ENCODE data around the gene GNAT1. TPM values are rescaled to one million over a fixed set of nuclear protein-coding genes. Genes with fewer than 3 reads are reported as not detected.
A peak's percentile ranks its signal among the peaks of the same experiment; 100 is the strongest.

GNAT1 gene
- total and polyA plus RNA-seq, 2 experiments from 2014 or later: not detected

GRCh38 chr3:50232303-50232702 lies 40.9 kb downstream of the GNAT1 start:
- 34 to 43% methylated on average over 3 of the region's 3 CpGs for WGBS, 2 experiments (ENCODE audit: low coverage in 1 of 2, low lambda C conversion rate in 2 of 2, missing lambda C conversion rate in 2 of 2)
- in situ Hi-C loops (cut with MboI): no loop called here
- peaks cover 12% of the 10 kb centered on the region for H3K79me2 ChIP-seq (ENCODE audit: insufficient read depth)
- no peaks in the 10 kb centered on the region for H3K9me3 ChIP-seq (ENCODE audit: low read depth)
- peaks cover 7% of the 10 kb centered on the region; the same call in 1 of the 2 replicates for H3K4me1 ChIP-seq (ENCODE audit: insufficient read depth)
- no peak for TF ChIP-seq EZH2phosphoT487 (IDR thresholded peaks at IDR 0.05; ENCODE audit: insufficient read depth, low read depth)
- TF ChIP-seq EZH2 (IDR thresholded peaks at IDR 0.05; ENCODE audit: insufficient read depth, poor library complexity, severe bottlenecking): no peak
- no peaks in the 10 kb centered on the region for H4K20me1 ChIP-seq (ENCODE audit: insufficient read depth)
- H3K4me2 ChIP-seq (ENCODE audit: unreplicated experiment): no peak overlapping the region
- H3K9me2 ChIP-seq (ENCODE audit: insufficient read depth): no peaks in the 10 kb centered on the region
- no peak for DNase-seq
- no peak overlapping the region for H3K9ac ChIP-seq
- H3K36me3 ChIP-seq (ENCODE audit: low read depth): no peaks in the 10 kb centered on the region
- no peak overlapping the region for H3K4me3 ChIP-seq
- no peak overlapping the region for H2AFZ ChIP-seq
- no peaks in the 10 kb centered on the region for H3F3A ChIP-seq (ENCODE audit: insufficient read depth)
- no peaks in the 10 kb centered on the region for H3K27me3 ChIP-seq (replicated peaks; ENCODE audit: insufficient read depth)
- H3K27ac ChIP-seq: no peak overlapping the region

DNA sequence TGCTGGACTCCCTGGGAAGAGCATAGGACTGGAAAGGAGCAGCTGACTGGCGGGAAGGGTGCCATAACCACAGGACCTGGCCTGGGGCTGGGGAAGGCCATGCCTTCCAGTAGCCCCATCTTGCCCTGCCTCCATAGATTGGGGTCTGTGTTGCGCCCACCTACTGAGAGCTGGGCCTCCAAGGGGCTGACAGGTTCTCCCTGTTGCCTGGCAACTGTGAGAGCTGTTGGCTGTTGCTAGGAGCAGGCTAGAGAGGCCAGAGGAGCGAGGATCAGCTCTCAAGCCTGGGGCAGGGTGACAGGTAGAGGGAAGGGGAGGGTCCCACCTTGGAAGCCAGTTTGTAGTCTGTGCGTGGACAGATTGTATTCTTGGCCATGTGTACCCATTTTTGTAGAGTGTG lies 41.8 kb downstream of the GNAT1 start:
- no peaks in the 10 kb centered on the region for H3K9me3 ChIP-seq (ENCODE audit: low read depth)
- no peak overlapping the region for H3K4me3 ChIP-seq
- no peak overlapping the region for H3K4me2 ChIP-seq (ENCODE audit: unreplicated experiment)
- in situ Hi-C loops (cut with MboI): no loop called here
- no peak overlapping the region for H3K9ac ChIP-seq
- H2AFZ ChIP-seq: no peak overlapping the region
- 71 to 75% methylated on average over 4 of the region's 4 CpGs for WGBS, 2 experiments (ENCODE audit: low coverage in 1 of 2, low lambda C conversion rate in 2 of 2, missing lambda C conversion rate in 2 of 2)
- H3K27me3 ChIP-seq (replicated peaks; ENCODE audit: insufficient read depth): no peaks in the 10 kb centered on the region
- H4K20me1 ChIP-seq (ENCODE audit: insufficient read depth): no peaks in the 10 kb centered on the region
- no peak overlapping the region for H3K27ac ChIP-seq
- TF ChIP-seq EZH2 (IDR thresholded peaks at IDR 0.05; ENCODE audit: insufficient read depth, poor library complexity, severe bottlenecking): no peak
- TF ChIP-seq EZH2phosphoT487 (IDR thresholded peaks at IDR 0.05; ENCODE audit: insufficient read depth, low read depth): no peak
- no peaks in the 10 kb centered on the region for H3K36me3 ChIP-seq (ENCODE audit: low read depth)
- peaks cover 4% of the 10 kb centered on the region; the same call in 1 of the 2 replicates for H3F3A ChIP-seq (ENCODE audit: insufficient read depth)
- H3K4me1 ChIP-seq (ENCODE audit: insufficient read depth): peaks cover 5% of the 10 kb centered on the region
- DNase-seq: no peak
- peaks cover 21% of the 10 kb centered on the region for H3K79me2 ChIP-seq (ENCODE audit: insufficient read depth)
- H3K9me2 ChIP-seq (ENCODE audit: insufficient read depth): no peaks in the 10 kb centered on the region

GRCh38 chr3:50235716-50236483 lies 44.5 kb downstream of the GNAT1 start, which contains the start of gene GNAI2:
TSS of gene GNAI2 (plus strand) at chr3:50236204. CDS start at chr3:50236336, 132 bp downstream.
- peak within 1 kb of the TSS; percentile 89 for H3K9ac ChIP-seq
- no peaks in the 10 kb centered on the region for H3K9me2 ChIP-seq (ENCODE audit: insufficient read depth)
- no peaks in the 10 kb centered on the region for H3K36me3 ChIP-seq (ENCODE audit: low read depth)
- H3K4me1 ChIP-seq (ENCODE audit: insufficient read depth): peaks cover 15% of the 10 kb centered on the region
- 2% methylated on average over 42 to 75 of the region's 75 CpGs for WGBS, 2 experiments (ENCODE audit: low coverage in 1 of 2, low lambda C conversion rate in 2 of 2, missing lambda C conversion rate in 2 of 2)
- peaks cover 4% of the 10 kb centered on the region; the same call in 1 of the 2 replicates for H3F3A ChIP-seq (ENCODE audit: insufficient read depth)
- H3K27ac ChIP-seq: peak within 1 kb of the TSS; percentile 68
- H4K20me1 ChIP-seq (ENCODE audit: insufficient read depth): no peaks in the 10 kb centered on the region
- peak within 1 kb of the TSS; percentile 77 for H2AFZ ChIP-seq
- H3K4me2 ChIP-seq (ENCODE audit: unreplicated experiment): peak within 1 kb of the TSS; percentile 97
- TF ChIP-seq EZH2 (IDR thresholded peaks at IDR 0.05; ENCODE audit: insufficient read depth, poor library complexity, severe bottlenecking) (no peak), EZH2phosphoT487 (IDR thresholded peaks at IDR 0.05; ENCODE audit: insufficient read depth, low read depth) (no peak)
- H3K4me3 ChIP-seq: peak within 1 kb of the TSS; percentile 94
- H3K9me3 ChIP-seq (ENCODE audit: low read depth): no peaks in the 10 kb centered on the region
- H3K27me3 ChIP-seq (replicated peaks; ENCODE audit: insufficient read depth): no peaks in the 10 kb centered on the region
- H3K79me2 ChIP-seq (ENCODE audit: insufficient read depth): peaks cover 48% of the 10 kb centered on the region
- DNase-seq: peak; percentile 100
- in situ Hi-C loops (cut with MboI): no loop called here

DNA sequence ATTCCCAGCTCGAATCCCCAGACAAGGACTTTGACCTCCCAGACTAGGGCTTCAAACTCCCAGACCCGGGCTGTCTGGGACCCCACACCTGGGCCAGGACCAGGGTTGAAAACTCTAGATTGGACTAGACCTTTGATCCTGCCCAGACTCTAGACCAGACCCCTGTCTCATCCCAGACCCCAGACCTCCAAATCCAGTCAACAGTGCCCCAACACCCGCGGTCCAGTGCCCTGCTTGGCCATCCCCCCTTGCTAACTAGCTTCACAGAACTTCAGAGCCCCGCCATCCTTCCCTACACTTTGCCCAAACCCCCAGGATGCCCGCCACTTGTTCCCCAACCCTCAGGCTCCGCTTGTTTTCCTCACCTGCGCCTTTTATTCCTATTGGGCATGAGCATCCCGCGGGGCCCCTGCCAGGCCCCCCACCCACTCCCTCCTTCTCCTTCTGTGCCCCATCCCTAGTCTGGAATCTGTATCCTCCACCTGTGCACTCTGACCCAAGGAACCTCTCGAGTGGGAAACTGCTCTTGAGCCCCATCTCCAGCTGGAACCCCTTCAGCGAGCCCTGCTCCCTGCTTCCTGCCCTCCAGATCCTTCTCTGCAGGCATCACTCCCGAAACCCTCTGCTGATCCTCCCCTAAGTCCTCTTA lies 45.2 kb downstream of the GNAT1 start:
- peaks cover 4% of the 10 kb centered on the region; the same call in 1 of the 2 replicates for H3F3A ChIP-seq (ENCODE audit: insufficient read depth)
- no peaks in the 10 kb centered on the region for H3K9me3 ChIP-seq (ENCODE audit: low read depth)
- H3K79me2 ChIP-seq (ENCODE audit: insufficient read depth): peaks cover 56% of the 10 kb centered on the region
- H3K4me3 ChIP-seq: peak overlapping the region; percentile 94
- H3K9ac ChIP-seq: peak overlapping the region; percentile 89
- no peaks in the 10 kb centered on the region for H3K9me2 ChIP-seq (ENCODE audit: insufficient read depth)
- H3K36me3 ChIP-seq (ENCODE audit: low read depth): no peaks in the 10 kb centered on the region
- peak overlapping the region; percentile 68 for H3K27ac ChIP-seq
- TF ChIP-seq EZH2 (IDR thresholded peaks at IDR 0.05; ENCODE audit: insufficient read depth, poor library complexity, severe bottlenecking) (no peak), EZH2phosphoT487 (IDR thresholded peaks at IDR 0.05; ENCODE audit: insufficient read depth, low read depth) (no peak)
- H2AFZ ChIP-seq: no peak overlapping the region
- WGBS, 2 experiments (ENCODE audit: low coverage in 1 of 2, low lambda C conversion rate in 2 of 2, missing lambda C conversion rate in 2 of 2): 0 to 1% methylated on average over 12 to 13 of the region's 13 CpGs
- H3K4me2 ChIP-seq (ENCODE audit: unreplicated experiment): peak overlapping the region; percentile 97
- in situ Hi-C loops (cut with MboI): no loop called here
- no peaks in the 10 kb centered on the region for H4K20me1 ChIP-seq (ENCODE audit: insufficient read depth)
- H3K27me3 ChIP-seq (replicated peaks; ENCODE audit: insufficient read depth): no peaks in the 10 kb centered on the region
- peaks cover 15% of the 10 kb centered on the region for H3K4me1 ChIP-seq (ENCODE audit: insufficient read depth)
- no peak for DNase-seq
